Sigmoid colon (tissue), 7 donors: ENCODE results near the gene ENTHD1. TPM values are rescaled to one million over a fixed set of nuclear protein-coding genes. Genes with fewer than 3 reads are reported as not detected.

Source experiments
- DNase-seq: peaks from one replicate; pipeline ENCODE4 v3.0.0-alpha.2; 2019
- H3K27ac ChIP-seq, 4 donors: fragments of 200-600 bp; sonication (generic); one replicate each; pipeline ENCODE4 v1.5.1; 2016 to 2019; ENCODE audit warnings: mild to moderate bottlenecking in 1 of 4
- H3K27me3 ChIP-seq, 3 donors: fragments of 200-600 bp; sonication (generic); one replicate each; pipeline ENCODE4 v1.5.1; 2019; ENCODE audit warnings: mild to moderate bottlenecking in 1 of 3
- H3K36me3 ChIP-seq, 4 donors: fragments of 200-600 bp; sonication (generic); one replicate each; pipeline ENCODE4 v1.5.1; 2016 to 2019
- H3K4me1 ChIP-seq, 4 donors: fragments of 200-600 bp; sonication (generic); one replicate each; pipeline ENCODE4 v1.5.1; 2017 to 2019
- H3K4me3 ChIP-seq, 4 donors: fragments of 200-600 bp; sonication (generic); one replicate each; pipeline ENCODE4 v1.5.1; 2017 to 2019; ENCODE audit warnings: mild to moderate bottlenecking in 2 of 4, moderate library complexity in 1 of 4
- H3K9me3 ChIP-seq, 4 donors: fragments of 200-600 bp in 3 of 4; sonication (generic) in 3 of 4; one replicate each; pipeline versions ENCODE4 v1.5.1 to v1.6.1; 2013 to 2019
- CTCF ChIP-seq, 4 experiments: fragments of 450-650 bp in 3 of 4; fragments of 200-600 bp in 1 of 4; IDR thresholded peaks; one replicate each; pipeline ENCODE4 v1.5.1; 2016 to 2019; ENCODE audit warnings: antibody characterized with exemption in 4 of 4, mild to moderate bottlenecking in 3 of 4, moderate library complexity in 2 of 4
- EP300 ChIP-seq, 4 donors: sonication (generic); formaldehyde crosslinking; IDR thresholded peaks; one replicate each; pipeline ENCODE4 v1.6.1; 2017; ENCODE audit warnings: antibody characterized with exemption in 4 of 4
- POLR2A ChIP-seq, 2 donors: fragments of 450-650 bp; IDR thresholded peaks; one replicate each; pipeline ENCODE4 v1.6.1; 2016; ENCODE audit warnings: antibody characterized with exemption in 2 of 2, mild to moderate bottlenecking in 2 of 2, moderate library complexity in 2 of 2
- POLR2AphosphoS5 ChIP-seq, 4 donors: sonication (generic); formaldehyde crosslinking; IDR thresholded peaks; one replicate each; pipeline ENCODE4 v1.6.1; 2017; ENCODE audit warnings: antibody characterized with exemption in 4 of 4
- WGBS, 2 donors: extraction: QIAGEN DNeasy Blood & Tissue Kit; methylation state at CpG; one replicate each; pipeline ENCODE4 v1.1.7; 2013; 5-methylcytosine and 5-hydroxymethylcytosine counted together
- intact Hi-C: fragments of 100-400 bp; cut with DNase I; formaldehyde crosslinking; loops from one replicate; pipeline ENCODE4 v1.15.1; 2023
- polyA plus RNA-seq, 3 donors: library from polyadenylated mRNA; stranded (reverse); fragments of 200-250 nt; gene quantifications; one replicate each; pipeline ENCODE4 v1.2.3, GENCODE V29; 2013
- total RNA-seq, 4 donors: library from RNA; depleted of rRNA; stranded (reverse); fragments of >200 nt; gene quantifications; one replicate each; pipeline ENCODE4 v1.1.0, GENCODE V29; 2016
- donor health status: healthy with polysubstance abuse.
- donor health status: Bipolar disorder and iron deficiency.
- donor health status: healthy.

Gene ENTHD1
- total and polyA plus RNA-seq, 7 donors: 0.09 TPM; not detected in 6

DNA sequence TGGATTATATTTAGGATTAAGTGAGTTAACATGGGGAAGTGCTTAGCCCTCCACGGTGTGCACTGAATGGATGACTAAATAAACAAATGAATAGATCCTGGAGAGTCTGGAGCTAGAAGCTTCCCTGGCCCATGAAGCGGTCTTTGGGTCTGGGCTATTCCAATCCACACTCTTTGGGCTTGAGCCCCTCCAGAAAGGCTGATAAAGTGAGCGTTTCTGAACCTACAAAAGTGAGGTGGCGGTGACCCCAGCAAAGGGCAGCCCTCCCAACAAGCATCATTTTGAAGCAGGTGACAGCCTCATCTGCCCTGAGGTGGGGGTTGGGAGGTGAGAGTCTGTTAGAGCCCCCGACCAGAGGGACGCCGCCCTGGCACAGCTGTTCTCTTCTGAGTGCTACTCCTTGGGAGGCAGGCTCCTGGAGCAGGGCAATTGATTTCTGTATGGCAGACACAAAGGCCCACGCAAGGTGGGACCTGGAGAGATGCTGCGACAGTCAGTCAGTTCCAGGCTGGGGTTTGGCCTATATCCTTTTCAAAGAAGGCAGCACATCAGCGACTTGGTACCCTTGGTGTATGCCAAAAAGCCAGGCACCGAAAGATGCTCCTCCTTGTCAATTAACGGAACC lies 165.2 kb downstream of the ENTHD1 start:
- H3K36me3 ChIP-seq: no peaks in the 10 kb centered on the region
- no peak overlapping the region for H3K4me3 ChIP-seq
- H3K4me1 ChIP-seq: no peaks in the 10 kb centered on the region
- no peaks in the 10 kb centered on the region for H3K9me3 ChIP-seq
- WGBS, 2 donors: 85 to 87% methylated on average over 12 of the region's 12 CpGs
- TF ChIP-seq POLR2A (IDR thresholded peaks at IDR 0.05) (no peak), CTCF (IDR thresholded peaks at IDR 0.05) (no peak), POLR2AphosphoS5 (IDR thresholded peaks at IDR 0.05) (no peak), EP300 (IDR thresholded peaks at IDR 0.05) (no peak)
- peaks cover 0 to 56% (median 4%) of the 10 kb centered on the region in 3 donors for H3K27me3 ChIP-seq
- DNase-seq: no peak
- intact Hi-C loops: no loop called here
- no peak overlapping the region for H3K27ac ChIP-seq

DNA sequence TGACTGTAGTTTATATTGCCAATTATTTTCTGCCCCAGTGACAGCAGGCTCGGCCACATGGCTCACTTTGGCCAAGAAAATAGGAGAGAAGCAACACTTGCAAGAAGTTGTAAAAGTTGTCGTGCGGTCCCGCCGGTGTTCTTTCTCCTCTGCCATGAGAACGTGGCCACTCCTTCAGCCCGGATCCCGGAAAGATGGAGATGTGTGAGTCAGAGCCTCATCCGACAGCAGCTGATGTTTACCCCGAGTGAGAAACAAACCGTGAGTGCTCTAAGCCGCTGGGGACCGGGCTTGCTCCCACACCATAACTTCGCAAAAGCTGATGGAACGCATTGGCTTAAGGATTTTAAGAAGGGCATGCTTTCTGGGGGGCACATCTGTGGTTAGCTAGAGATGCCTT lies 166.0 kb downstream of the ENTHD1 start:
- Histone ChIP-seq H3K4me1 (no peaks in the 10 kb centered on the region), H3K27me3 (peaks cover 0 to 54% (median 4%) of the 10 kb centered on the region in 3 donors), H3K9me3 (no peaks in the 10 kb centered on the region), H3K27ac (no peak overlapping the region), H3K36me3 (no peaks in the 10 kb centered on the region), H3K4me3 (no peak overlapping the region)
- intact Hi-C loops: no loop called here
- TF ChIP-seq CTCF (IDR thresholded peaks at IDR 0.05) (no peak), EP300 (IDR thresholded peaks at IDR 0.05) (no peak), POLR2AphosphoS5 (IDR thresholded peaks at IDR 0.05) (no peak), POLR2A (IDR thresholded peaks at IDR 0.05) (no peak)
- no peak for DNase-seq
- WGBS, 2 donors: 24 to 51% methylated on average over 15 of the region's 15 CpGs

- TF ChIP-seq POLR2A (IDR thresholded peaks at IDR 0.05): no peak
- no peak for TF ChIP-seq EP300 (IDR thresholded peaks at IDR 0.05)
- TF ChIP-seq POLR2AphosphoS5 (IDR thresholded peaks at IDR 0.05): no peak
- no peak for TF ChIP-seq CTCF (IDR thresholded peaks at IDR 0.05)
- Histone ChIP-seq H3K4me3 (no peak overlapping the region), H3K4me1 (no peaks in the 10 kb centered on the region), H3K9me3 (no peaks in the 10 kb centered on the region), H3K27ac (no peak overlapping the region), H3K36me3 (no peaks in the 10 kb centered on the region), H3K27me3 (peaks cover 0 to 46% (median 4%) of the 10 kb centered on the region in 3 donors)
- no peak for DNase-seq
- WGBS, 2 donors: 88 to 92% methylated on average over 9 of the region's 9 CpGs
- intact Hi-C loops: no loop called here
Measured at GRCh38 chr22:39725351-39726035, 168.1 kb downstream of the ENTHD1 start.

DNA sequence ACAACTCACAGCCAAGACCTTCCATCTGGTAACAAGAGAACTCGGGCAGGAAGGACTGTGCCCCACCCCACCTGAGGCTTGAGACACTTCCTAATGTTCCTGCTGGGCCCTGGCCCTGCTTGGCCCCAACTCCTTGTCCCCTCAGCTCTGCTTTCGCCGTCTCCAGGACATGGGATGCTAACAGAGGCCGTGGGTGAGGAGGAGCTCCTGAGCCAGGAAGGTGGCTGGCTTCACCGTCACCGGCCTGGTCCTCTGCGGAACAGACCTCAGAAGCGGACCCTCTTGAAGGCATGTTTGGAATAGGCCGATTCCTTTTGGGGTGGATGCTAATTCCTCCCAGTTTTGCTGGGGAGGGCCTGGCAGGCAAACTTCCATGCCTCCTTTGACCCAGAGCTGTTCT lies 168.7 kb downstream of the ENTHD1 start:
- DNase-seq: no peak
- intact Hi-C loops: no loop called here
- H3K27ac ChIP-seq: no peak overlapping the region
- H3K9me3 ChIP-seq: no peaks in the 10 kb centered on the region
- no peak overlapping the region for H3K4me3 ChIP-seq
- no peak for TF ChIP-seq POLR2A (IDR thresholded peaks at IDR 0.05)
- no peak for TF ChIP-seq CTCF (IDR thresholded peaks at IDR 0.05)
- no peak for TF ChIP-seq EP300 (IDR thresholded peaks at IDR 0.05)
- no peak for TF ChIP-seq POLR2AphosphoS5 (IDR thresholded peaks at IDR 0.05)
- 93 to 95% methylated on average over 9 of the region's 9 CpGs for WGBS, 2 donors
- no peaks in the 10 kb centered on the region for H3K36me3 ChIP-seq
- no peaks in the 10 kb centered on the region for H3K4me1 ChIP-seq
- H3K27me3 ChIP-seq: peaks cover 0 to 46% (median 4%) of the 10 kb centered on the region in 3 donors
